ENCODE data around the gene DRAXIN.
"Not testable (repeated sequence)": the region's sequence is repeated elsewhere in the genome, so short reads cannot be mapped to it uniquely, and the experiment has no call there.

DRAXIN gene, protein sequence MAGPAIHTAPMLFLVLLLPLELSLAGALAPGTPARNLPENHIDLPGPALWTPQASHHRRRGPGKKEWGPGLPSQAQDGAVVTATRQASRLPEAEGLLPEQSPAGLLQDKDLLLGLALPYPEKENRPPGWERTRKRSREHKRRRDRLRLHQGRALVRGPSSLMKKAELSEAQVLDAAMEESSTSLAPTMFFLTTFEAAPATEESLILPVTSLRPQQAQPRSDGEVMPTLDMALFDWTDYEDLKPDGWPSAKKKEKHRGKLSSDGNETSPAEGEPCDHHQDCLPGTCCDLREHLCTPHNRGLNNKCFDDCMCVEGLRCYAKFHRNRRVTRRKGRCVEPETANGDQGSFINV

DNA sequence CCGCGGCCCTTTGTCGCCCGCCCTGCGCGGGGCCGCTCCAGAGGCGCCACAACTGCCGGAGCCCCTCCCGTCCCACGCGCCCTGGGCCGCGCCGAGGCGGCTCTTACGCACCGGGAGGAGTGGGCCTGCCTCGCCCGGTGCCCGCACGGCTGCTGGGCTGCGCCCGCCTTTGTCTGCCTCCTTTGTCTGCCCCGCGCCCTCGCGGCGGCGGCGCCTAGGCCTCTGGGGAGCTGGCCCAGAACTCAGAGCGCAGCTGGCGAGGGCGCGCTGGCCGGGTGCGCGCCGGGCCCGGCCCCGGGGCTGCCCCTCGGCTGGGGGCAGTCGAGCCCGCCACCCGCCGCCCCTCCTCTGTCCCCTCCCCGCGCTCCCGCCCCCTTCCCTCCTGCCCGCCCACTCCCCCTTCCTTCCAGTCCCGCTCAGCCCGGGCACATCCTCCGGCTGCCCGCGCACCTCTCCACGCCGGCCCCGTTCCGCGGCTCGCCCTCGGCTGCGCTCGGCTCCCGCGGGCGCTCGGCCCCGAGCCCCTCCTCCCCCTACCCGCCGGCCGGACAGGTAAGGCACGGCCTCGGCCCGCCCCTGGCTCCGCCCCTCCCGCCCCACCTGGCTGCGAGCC lies at the start of gene DRAXIN:
TSS of gene DRAXIN (plus strand) at position 409 of the 613 bp plus-strand sequence. CDS start 14,549 bp downstream, outside the sequence.
- no peak for DNase-seq

GRCh38 chr1:11641776-11642305 lies 49.7 kb upstream of the DRAXIN start:
- no peak for DNase-seq

DNA sequence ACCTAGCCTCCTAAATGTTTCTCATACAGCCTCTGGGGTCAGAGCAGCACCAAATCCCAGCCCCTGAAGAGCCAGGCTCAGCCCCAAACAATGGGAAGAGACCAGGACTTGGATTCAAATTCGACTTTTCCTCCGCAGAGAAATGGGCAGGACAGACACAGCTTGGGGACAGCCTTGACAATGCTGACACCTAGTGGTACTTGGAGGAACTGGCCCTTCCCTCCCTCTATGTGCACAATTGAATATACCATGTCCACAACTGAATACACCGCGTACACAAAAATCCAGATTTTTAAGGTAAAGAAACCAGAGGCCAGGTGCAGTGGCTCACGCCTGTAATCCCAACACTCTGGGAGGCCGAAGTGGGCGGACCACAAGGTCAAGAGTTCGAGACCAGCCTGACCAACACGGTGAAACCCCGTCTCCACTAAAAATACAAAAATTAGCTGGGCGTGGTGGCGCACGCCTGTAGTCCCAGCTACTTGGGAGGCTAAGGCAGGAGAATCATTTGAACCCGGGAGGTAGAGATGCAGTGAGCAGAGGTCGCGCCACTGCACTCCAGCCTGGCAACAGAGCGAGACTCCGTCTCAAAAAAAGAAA lies 49.0 kb upstream of the DRAXIN start:
- DNase-seq, result not testable (repeated sequence)

- no peak for DNase-seq
Measured at GRCh38 chr1:11643782-11644181, 47.7 kb upstream of the DRAXIN start.

GRCh38 chr1:11645270-11645669 lies 46.2 kb upstream of the DRAXIN start:
- DNase-seq, result no peak

GRCh38 chr1:11645670-11646265 lies 45.7 kb upstream of the DRAXIN start:
- DNase-seq, result no peak

DNA sequence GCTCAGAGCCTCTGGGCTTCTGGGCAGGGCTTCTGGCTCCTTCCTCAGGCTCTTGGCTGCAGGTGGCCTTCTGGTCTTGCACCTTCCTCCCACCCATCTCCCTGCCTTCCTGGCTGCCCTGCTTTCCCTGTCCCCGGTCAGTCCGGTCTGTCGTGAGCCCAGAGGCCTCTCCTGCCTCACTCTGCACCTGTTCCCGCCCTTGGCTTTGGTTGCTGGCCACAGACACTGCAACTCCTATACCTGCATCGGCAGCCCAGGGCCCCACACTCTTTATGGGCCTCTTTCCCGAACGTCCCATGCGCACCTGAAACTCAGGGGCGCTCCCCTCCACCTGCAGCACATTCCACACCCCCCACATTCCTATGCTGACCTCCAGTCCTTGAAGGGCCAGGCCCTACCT lies 45.2 kb upstream of the DRAXIN start:
- no peak for DNase-seq

DNA sequence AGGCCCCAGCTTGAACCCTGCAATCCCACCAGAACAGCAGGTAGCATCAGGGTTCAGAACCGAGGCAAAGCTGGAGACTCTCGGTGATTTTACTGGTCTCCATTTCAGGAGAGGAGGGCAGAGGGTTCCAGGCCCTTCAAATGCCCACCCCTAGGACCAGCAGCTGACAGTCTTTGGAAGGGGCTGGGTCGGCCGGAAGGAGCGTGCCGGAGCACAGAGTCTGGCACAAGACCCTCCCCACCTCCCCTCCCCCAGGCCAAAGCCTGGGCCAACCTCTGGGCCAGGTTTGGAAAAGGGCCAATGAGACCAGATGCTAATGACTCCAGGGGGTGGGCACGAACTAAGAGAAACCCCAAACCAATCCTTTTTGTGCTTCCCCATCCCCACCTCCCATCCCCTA lies 44.2 kb upstream of the DRAXIN start:
- no peak for DNase-seq

DNA sequence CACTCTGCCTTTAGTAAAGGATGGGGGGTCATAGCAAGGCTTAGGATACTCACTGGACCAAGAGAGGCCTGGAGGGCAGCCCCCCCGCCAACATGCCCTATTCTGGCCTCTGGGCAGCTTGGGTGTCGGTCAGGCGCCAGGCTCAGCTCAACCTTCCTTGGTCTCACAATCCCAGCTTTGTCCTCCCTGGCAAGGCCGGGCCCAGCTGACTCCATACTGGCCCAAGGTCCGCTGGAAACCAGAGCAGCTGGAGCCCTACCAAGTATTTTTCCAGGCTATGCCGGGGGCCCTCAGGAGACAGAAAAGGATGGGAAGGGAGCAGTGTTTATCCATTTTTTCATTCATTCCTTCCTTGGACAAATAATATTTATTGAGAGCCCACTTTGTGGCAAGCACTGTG lies 43.5 kb upstream of the DRAXIN start:
- DNase-seq, result no peak

GRCh38 chr1:11648732-11649158 lies 42.8 kb upstream of the DRAXIN start:
- no peak for DNase-seq

GRCh38 chr1:11649237-11649623 lies 42.3 kb upstream of the DRAXIN start:
- DNase-seq, result no peak

- no peak for DNase-seq
Measured at GRCh38 chr1:11649624-11650330, 41.7 kb upstream of the DRAXIN start.

DNA sequence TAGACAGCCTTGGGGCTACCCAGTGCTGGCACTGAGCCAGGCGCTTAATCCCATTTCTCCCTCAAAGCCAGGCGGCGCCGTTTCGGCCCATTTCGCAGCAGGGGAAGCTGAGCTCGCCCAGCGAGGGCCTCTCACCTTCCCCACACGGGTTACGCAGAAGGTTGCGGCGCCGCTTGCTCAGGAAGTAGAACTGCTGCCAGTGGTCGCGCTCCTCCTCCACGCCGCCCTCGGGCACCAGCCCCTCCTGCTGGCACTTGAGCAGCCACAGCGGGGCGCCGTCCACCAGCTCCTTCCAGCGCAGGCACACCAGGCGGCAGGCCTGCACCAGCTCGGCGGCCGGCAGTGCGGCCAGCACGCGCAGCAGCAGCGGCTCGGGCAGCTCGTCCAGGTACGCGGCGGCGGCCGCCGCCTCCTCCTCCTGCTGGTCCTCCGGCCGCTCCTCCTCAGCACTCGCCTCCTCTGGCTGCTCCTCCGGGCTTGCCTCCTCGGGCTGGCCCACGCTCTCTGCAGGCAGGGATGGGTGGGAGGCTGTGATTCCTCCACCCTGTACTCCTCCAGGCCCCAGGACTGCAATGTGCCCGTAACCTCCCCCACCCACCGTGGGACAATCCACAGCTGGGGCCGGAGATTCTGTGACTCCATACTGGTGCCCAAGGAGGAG lies 41.0 kb upstream of the DRAXIN start:
- peak; percentile 18 for DNase-seq

GRCh38 chr1:11651017-11651416 lies 40.5 kb upstream of the DRAXIN start:
- DNase-seq, result no peak

GRCh38 chr1:11652203-11652780 lies 39.2 kb upstream of the DRAXIN start:
- DNase-seq, result no peak

DNA sequence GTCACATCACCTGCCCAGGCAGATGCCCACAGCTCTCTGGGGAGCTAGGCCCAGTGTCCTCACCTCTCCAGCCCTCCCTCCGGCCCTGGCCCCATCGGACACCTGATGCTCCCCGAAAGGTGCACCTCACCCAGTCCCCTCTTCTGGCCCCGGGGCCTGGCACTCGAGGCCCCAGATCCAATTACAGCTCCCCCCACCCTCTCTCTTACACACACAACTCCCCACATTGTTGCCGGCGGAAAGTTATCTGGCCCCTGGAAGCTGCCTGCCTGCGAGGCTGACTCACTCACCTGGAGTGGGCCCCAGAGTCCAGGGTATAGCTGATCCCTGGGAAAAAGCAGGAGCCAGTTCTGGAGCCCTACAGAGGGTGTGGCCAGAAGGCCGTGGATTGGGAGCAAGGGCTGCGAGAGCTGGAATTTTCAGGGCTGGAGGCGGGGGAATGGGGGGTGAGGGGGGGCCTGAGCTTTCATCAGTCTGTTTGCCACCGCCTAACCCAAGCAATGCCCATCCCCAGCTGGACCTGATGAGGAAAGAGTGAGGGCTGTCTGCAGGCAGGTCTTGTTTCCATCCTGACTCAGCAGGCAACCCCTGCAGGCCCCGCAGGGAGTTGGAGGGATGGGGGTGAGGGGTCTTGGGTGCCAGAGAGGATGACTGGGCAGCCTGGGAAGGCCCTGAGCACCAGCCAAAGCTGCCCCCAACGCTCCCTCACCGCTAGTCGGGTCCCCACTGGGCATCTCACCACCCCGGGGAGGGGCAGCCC lies 38.2 kb upstream of the DRAXIN start:
- no peak for DNase-seq

- no peak for DNase-seq
Measured at GRCh38 chr1:11653861-11654136, 37.7 kb upstream of the DRAXIN start.

GRCh38 chr1:11654137-11654938 lies 37.2 kb upstream of the DRAXIN start, which contains the start of the genes FBXO2 and FBXO44:
TSS of gene FBXO2 (minus strand) at chr1:11654429. CDS start at chr1:11654340, 89 bp downstream.
TSS of gene FBXO44 (plus strand) at chr1:11654877. CDS start at chr1:11655836, 959 bp downstream.
- DNase-seq, result no peak

GRCh38 chr1:11654939-11655808 lies 36.3 kb upstream of the DRAXIN start:
- DNase-seq, result no peak

Data from NCI-H774 (cell line).